HG02798 (cell line): ENCODE measurements around the gene PPP1R3E.
"Not testable (repeated sequence)": the region's sequence is repeated elsewhere in the genome, so short reads cannot be mapped to it uniquely, and the experiment has no call there.

ENCODE experiments used
- ATAC-seq: cut with Tn5 transposase; IDR thresholded peaks from one replicate; pipeline ENCODE4 v1.9.1; 2021; ENCODE audit warnings: mild to moderate bottlenecking; ENCODE audit not compliant: unreplicated experiment, poor library complexity

PPP1R3E gene, protein sequence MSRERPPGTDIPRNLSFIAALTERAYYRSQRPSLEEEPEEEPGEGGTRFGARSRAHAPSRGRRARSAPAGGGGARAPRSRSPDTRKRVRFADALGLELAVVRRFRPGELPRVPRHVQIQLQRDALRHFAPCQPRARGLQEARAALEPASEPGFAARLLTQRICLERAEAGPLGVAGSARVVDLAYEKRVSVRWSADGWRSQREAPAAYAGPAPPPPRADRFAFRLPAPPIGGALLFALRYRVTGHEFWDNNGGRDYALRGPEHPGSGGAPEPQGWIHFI

GRCh38 chr14:23302290-23303225 lies at the start of gene PPP1R3E:
TSS of gene PPP1R3E (minus strand) at chr14:23302859. CDS start at chr14:23302576, 283 bp downstream.
- peak; percentile 35 for ATAC-seq

DNA sequence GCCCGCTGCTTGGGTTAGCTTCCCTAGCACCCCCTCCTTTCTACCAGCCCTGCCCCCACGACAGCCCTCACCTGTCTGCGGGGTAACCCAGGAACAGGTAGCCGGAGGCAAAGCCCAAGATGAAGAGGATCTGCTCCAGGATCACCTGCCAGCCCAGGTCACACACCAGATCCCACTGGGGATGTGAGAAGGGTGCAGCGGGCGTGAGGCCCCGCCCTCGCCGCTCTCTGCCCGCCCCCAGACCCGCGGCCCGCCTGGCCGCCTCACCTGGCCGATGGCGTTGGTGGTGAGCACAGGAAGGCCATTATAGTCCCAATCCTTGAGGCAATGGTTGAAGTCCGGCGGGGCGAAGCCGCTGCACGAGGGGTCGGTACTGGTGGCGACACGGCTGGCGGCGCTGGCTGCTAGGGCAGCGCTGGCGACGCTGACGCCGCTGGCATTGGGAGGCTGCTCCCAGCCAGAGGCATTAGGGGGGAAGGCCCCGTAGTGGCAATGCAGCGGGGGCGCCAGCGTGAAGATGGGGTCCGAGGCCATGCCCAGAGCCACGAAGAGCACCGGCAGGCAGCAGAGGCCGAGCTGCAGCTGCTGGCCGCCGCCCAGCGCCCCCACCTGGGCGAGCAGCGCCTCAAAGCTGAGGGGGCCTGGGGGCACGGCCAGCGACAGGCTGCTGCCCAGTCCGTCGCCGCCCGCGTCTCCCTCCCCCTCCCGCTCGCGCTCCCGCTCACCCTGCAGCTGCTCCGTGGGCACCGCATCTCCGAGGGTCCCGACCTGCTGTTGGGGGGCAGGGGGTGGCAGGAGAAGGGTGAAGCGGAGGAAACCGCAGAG lies 49.2 kb upstream of the PPP1R3E start:
- no peak for ATAC-seq

DNA sequence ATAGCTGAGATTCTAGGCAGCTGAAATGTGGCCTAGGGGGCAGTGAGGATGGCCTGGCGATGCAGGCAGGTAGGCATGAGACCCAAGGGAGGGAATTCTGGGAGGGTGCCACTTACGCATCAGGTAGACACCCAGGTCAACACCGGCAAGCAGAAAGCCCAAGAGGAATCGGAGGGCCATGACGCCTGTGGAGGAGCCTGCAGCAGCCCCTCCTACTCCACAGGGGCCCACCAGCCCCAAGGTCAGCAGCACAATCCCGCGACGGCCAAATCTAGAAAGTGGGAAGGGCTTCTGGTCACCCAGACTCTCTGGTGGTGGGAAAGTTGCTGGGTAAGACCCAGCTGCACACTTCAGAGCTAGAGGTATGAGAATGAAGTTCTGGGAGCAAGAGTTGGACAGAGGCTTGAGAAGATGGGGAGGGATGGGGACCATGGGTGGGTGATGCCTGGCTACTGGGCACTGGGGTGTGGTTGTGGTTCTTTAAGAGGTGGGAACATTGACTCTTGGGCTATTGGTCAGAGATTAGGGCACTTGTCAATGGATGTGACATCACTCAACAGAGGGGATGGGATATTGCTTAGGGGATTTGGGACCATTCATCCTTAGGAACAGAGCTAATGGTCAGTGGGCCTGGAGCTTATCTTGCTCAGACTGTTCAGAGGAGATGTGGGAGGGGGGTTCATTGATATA lies 46.6 kb upstream of the PPP1R3E start:
- ATAC-seq, result no peak

DNA sequence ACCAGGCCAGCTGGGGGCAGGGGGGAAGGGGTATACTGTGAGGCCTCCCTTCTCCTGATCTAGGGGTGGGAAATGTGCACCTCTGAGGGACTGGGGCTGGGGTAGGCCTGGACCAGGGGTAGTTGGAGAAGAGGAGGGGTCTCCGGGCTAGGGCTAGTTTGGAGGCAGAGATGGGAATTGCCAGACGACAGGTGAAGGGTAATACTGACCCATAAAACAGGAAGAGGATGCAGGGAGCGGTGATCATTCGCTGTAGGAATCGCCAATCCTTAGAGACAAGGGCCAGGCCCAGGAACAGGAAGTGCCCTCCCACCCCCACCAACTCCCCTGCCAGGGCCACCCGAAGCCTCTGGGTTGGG lies 45.6 kb upstream of the PPP1R3E start:
- ATAC-seq, result no peak

GRCh38 chr14:23347406-23348296 lies 45.0 kb upstream of the PPP1R3E start:
- ATAC-seq, result no peak

DNA sequence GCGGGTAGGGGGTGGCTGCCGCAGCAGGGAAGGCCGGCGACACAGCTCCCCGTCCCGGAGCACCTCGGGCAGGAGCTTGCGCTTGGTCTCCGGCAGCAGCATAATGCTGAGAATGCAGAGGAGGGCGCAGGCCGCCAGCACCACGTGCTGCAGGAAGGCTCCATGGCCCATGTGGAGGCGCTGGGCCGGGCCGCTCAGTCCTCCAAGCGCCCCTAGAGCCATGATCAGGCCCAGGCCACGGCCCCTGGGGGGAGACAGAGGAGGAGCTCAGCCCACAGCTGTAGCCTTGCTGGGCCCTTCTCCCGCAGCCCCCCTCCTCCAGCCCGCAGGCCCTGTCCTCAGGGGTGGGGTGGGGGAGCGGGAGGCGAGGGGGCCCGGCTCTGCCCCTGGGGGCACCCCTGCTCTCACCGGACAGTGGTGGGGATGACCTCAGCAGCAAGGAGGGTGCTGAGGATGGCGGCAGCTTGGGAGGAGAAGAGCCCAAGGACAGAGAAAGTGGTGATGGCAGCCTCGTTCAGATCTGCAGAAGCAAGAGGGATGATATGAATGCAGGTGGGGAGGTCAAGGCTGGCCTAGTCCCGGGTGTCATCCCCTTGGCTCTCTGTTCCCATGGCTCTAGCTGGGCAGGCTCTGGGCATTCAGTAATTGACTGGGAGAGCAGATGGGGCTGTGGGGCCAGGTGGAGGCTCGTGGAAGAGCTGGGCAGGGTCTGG lies 44.2 kb upstream of the PPP1R3E start:
- no peak for ATAC-seq

DNA sequence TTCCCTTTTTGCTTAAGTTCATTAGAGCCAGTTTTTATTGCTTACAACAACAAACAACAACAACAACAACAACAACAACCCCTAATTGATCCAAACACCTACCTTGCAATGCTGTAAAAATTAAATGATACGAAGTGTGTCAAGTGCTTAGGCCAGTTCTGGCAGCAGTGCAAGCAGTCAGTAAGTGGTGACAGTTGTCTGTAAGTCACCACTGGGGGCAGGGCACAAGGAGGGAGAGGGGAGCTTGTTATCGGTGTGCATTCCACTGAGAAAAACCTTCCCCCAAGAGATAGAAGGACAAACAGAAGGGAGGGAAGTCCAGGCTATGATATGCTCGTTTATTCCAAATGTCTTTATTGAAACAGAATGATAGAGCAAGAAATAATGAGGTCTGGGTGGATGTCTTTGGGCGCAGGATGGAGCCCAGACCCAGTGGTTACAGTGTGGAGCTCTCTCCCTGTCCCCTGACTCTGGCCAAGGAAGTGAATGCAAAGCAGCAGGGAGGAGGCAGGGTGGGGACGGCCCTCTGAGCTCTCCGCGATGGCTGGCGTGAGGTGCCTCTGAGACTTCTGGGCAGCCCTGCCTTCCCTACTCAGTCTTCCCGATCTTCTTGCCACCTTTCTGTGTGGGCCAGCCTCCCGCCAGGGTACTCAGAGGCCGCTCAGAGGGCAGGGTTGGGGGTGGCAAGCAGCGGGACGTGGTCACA lies 43.5 kb upstream of the PPP1R3E start:
- ATAC-seq, result no peak

GRCh38 chr14:23344481-23344880 lies 41.8 kb upstream of the PPP1R3E start:
- ATAC-seq, result no peak

- ATAC-seq, result no peak
Measured at GRCh38 chr14:23339506-23340268, 37.0 kb upstream of the PPP1R3E start.

DNA sequence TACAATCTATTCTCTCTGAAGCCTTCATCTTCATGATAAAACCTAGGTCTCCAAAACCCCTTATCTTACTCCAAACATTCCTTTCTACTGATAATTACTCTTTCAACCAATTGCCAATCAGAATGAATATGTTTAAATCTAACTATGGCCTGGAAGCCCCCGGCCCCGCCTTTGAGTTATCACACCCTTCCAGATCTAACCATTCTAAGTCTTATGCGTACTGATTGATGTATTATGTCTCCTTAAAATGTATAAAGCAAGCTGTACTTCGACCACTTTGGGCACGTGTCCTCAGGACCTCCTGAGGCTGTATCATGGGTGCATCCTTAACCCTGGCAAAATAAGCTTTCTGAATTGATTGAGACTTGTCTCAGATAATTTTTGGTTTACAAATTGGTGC lies 33.0 kb upstream of the PPP1R3E start:
- no peak for ATAC-seq

DNA sequence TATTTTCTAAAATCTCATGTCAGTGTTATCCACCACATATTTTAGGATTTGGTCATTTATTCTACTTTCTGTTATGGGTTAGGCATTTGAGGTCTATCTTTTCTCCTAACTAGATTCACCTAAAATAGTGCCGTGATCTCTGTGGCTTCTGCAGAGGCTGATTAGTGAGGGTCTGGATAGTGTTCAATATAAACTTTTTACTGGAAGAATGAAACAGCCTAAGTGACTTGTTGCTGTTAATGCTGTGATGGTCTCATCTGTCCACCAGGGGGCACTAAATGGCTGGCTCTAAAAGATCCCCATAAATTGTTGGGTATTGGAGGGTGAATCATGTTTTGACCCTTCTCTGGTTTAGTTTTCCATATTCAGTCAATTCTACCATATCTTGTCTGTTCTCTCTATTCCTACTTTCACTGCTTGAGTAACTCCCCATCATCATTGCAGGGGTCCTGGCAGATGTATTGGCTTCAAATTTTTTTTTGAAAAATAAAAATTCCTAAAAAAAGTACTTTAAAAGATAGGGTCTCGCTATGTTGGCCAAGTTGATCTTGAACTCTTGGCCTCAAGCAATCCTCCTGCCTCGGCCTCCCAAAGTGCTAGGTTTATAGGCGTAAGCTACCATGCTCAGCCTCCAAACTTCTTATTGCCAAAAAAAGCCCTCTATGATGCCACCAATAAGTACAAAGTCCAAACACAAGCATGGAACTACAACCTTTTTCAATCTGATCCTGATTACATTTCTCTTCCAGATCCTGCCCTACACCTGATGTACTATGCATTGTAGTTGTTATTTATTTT lies 25.5 kb upstream of the PPP1R3E start:
- ATAC-seq, result peak; percentile 44

GRCh38 chr14:23326491-23327332 lies 24.1 kb upstream of the PPP1R3E start:
- no peak for ATAC-seq

GRCh38 chr14:23325746-23326145 lies 23.1 kb upstream of the PPP1R3E start:
- ATAC-seq, result not testable (repeated sequence)

DNA sequence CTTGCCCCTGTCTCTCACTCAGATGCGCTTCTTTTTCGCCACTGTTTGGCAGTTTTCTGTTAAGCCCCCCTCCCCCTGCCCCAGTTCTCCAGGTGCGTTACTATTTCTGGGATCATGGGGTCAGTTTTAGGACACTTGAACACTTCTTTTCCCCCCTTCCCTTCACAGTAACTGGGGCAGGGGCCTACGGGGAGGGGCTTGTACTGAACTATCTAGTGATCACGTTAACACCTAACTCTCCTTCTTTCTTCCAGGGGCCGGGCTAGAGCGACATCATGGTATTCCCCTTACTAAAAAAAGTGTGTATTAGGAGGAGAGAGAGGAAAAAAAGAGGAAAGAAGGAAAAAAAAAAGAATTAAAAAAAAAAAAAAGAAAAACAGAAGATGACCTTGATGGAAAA lies 22.3 kb upstream of the PPP1R3E start:
- no peak for ATAC-seq

GRCh38 chr14:23324455-23324846 lies 21.8 kb upstream of the PPP1R3E start:
- ATAC-seq, result no peak
